DND-41 (cell line): Measurements from ENCODE around the gene IL36B.
A peak's percentile ranks its signal among the peaks of the same experiment; 100 is the strongest.

Experiments used
- CTCF ChIP-seq: IDR thresholded peaks from 2 replicates; pipeline ENCODE4 v1.5.1; 2012; ENCODE audit warnings: borderline replicate concordance, low read length, moderate library complexity, mild to moderate bottlenecking; ENCODE audit not compliant: poor library complexity, severe bottlenecking; ENCODE audit errors: extremely low read depth
- EZH2 ChIP-seq: IDR thresholded peaks from 3 replicates; pipeline ENCODE4 v1.6.1; 2012; ENCODE audit warnings: borderline replicate concordance, low read depth, mild to moderate bottlenecking, moderate library complexity, low read length, inconsistent platforms; ENCODE audit not compliant: severe bottlenecking

- TF ChIP-seq CTCF: peak; percentile 38
- TF ChIP-seq EZH2: no peak
Observed at GRCh38 chr2:113084249-113085000, 31.8 kb upstream of the IL36B start.
